GM11168 (cell line): ENCODE data around the gene VPS13C.

Source experiments
- in situ Hi-C: fragments of 300-500 bp; cut with MboI; formaldehyde crosslinking; loops from one replicate; pipeline ENCODE4 v1.12.0; 2022; ENCODE audit warnings: low sequenced_read_pairs; ENCODE audit not compliant: unreplicated experiment

Gene VPS13C

GRCh38 chr15:61946778-61947177 is 113.5 kb downstream of the VPS13C start:
- in situ Hi-C loops, result no loop called here

- in situ Hi-C loops, result no loop called here
These were observed 116.3 kb downstream of the VPS13C start for GRCh38 chr15:61943992-61944391.

DNA sequence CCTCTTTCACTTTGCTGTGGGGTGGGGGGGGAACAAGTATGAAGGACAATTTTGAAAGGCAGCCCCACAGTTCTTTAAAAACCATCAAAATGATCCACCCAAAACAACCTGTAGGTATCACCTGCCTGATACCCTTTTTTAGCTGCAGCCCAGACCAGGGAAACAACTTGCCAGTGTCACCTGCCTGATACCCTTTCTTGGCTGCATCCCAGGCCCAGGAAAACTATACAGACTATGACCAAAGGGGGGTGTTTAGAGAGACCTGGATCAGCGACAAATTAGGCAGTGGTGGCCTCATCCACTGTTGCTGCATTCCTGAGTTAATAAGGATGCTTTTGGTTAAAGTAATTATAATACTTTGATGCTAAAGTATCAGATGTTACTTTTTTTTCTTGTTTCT is 122.0 kb downstream of the VPS13C start:
- in situ Hi-C loops, result no loop called here

DNA sequence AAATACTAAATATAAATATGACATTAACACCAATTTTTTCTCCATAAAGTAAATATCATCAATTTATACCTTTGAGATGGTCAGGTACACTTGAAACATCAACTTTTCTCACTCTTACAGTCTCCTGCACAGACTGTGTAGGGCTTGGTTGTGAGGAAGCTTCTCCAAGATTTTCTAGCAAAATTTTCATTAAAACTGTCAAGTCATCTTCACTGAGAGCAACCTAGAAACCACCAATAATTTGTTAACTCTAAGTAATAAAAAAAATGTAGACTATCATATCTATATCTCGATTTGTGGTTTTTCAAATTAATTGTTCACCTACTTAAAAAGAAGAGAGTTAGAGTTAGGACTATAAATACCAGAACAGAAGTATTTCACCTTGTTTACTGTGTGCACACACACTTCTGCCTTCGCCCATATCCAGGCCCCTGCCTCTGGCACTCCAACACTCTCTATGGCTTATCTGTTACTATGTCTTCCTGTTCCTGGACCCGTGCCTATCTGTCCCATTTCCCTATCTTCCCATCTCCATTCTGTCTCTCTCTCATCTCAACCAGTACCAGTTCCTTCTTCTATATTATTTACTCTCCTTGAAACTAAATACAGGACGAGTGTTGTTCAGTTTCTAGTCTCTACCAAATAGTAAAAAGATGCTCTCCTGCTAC is 123.6 kb downstream of the VPS13C start:
- in situ Hi-C loops, result no loop called here

DNA sequence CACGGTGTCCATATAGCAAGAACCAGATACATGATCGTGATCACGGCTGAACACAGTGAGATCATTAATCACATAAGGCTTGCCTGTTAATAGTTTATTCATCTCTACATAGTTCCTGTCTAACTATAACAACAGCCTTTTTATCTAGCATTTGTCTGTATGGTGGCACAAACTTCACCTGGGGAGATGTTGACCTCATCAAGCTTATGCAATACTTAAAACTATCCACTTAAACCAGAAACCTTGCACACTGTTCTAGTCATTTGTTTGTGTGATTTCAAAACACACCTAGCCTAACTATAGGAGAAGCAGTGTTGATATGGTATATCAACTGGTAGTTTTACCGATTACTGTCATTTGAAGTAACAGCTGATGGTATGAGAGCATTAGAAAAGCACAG is 124.8 kb downstream of the VPS13C start:
- in situ Hi-C loops, result no loop called here

DNA sequence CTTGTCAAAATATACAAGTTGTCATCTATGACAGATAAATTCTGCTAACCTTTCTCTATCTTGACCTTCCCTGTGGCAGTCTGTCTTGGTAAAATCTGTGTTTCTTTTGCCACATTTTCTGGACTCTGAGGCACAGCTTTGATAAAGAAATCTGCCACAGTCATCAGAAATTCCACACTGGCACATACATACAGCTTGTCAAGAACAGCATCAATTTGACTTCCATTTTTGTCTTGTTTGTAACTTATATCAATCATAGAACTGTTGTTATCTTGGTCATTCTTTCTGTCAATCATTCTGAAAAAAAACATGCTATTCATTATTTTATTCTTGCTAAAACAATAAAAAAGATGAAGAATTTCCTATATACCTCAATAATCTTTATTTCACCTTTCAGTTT is 130.8 kb downstream of the VPS13C start:
- in situ Hi-C loops, result no loop called here

DNA sequence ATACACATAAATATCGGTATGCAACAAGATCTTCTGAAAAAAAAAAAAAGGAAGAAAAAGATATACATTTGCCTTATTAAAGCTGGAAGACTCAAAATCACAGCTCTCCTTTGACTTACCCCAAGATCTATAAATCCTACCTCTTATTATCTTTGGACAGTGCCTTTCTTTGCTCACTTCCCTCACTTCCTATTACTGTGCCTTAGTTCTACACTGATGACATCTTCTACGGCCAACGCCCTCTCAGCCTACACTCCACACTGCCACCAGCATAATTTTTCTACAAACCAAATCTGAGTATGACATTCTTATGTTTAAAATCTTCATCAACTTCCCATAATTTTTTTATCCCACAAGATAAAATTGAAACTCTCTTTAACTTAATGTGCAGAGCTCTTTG is 137.1 kb downstream of the VPS13C start:
- in situ Hi-C loops, result no loop called here

DNA sequence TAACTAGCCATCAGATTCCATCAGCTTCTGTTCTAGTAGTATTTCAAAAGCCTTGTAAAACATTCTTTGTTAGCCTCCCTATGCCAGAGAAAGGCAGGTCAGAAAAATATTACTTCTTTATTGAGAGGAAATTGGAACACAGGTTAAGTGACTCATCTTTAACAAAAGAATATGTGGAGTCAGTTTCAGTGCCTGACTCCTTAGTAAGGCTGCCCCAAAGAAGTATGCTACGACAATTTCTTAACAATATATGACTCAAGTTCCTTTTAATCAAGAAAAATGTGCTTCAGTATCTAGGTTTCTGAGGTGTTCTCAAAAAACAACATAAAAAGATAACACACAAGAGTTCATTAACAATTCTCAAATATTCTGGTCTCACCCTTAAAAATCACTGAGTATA is 139.2 kb downstream of the VPS13C start:
- in situ Hi-C loops, result no loop called here

- in situ Hi-C loops, result no loop called here
These were observed 142.8 kb downstream of the VPS13C start for GRCh38 chr15:61917457-61917856.

- in situ Hi-C loops, result no loop called here
These were observed 144.1 kb downstream of the VPS13C start for GRCh38 chr15:61916104-61916503.

DNA sequence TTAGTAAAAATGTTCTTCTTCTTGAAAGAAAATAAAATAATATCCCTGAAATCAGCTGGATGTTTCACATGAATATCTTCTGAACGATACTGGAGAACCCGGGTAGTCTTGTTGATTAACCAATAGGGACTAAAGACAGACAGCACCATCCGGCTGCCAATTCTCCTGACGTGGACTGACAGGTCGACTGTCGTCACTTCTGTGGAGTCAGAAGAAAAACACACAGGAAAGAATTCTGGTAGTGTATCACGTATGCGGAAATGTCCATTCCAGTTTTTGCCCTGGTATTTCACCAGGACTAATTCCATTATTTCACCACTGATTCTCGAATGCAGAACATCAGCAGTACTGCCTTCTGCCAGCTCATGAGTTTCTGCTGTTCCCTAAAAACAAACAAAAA is 144.6 kb downstream of the VPS13C start:
- in situ Hi-C loops, result no loop called here

- in situ Hi-C loops, result no loop called here
These were observed 149.3 kb downstream of the VPS13C start for GRCh38 chr15:61910839-61911369.

- in situ Hi-C loops, result no loop called here
These were observed 152.0 kb downstream of the VPS13C start for GRCh38 chr15:61908241-61908640.

DNA sequence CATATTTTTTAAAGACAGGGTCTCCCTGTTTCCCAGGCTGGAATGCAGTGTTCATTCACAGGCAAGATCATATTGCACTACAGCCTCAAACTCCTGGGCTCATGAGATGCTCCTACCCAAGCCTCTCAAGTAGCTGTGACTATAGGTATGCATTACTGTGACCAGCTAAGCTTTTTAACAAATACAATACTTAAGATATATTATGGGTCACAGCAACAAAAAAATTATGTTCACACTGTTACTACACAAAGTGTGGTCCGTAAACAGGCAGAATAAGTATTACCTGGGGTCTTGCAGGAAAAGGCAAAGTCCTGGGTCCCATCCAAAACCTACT is 152.5 kb downstream of the VPS13C start:
- in situ Hi-C loops, result no loop called here

GRCh38 chr15:61906961-61907752 is 153.1 kb downstream of the VPS13C start:
- in situ Hi-C loops, result no loop called here

DNA sequence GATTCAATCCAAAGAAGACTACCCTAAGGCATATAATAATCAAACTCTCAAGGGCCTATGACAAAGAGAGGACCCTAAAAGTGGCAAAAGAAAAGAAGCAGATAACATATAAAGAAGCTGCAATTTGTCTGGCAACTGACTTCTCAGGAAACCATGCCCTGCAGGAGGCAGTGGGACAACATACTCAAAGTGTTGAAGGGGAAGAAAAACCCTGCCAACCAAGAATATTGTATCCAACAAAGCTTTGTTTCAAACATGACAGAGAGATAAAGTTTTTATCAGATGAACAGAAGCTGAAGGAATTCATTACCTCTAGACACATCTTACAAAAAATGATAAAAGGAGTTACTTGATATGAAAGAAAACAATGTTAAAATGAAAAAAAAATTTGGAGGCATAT is 167.1 kb downstream of the VPS13C start:
- in situ Hi-C loops, result no loop called here

- in situ Hi-C loops, result no loop called here
These were observed 168.1 kb downstream of the VPS13C start for GRCh38 chr15:61892140-61892539.

GRCh38 chr15:61890106-61890505 is 170.1 kb downstream of the VPS13C start:
- in situ Hi-C loops, result no loop called here

DNA sequence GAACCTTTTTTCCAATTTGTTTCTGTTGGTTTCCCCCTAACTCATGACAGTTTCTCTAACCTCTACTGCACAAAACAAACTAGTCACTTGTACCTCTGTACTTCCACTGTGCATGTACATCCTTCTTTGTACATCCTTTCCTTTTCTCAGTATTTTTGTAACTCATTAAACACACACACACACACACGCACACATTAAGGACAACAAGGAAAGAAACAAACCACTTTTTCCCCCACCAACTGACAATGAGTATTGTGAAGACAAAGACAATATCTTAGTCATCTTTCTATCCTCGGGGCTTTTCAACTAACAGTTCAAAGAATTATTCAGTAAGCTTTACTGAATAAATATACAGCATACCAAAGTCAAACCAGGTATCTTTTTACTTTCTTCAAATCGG is 170.5 kb downstream of the VPS13C start:
- in situ Hi-C loops, result no loop called here

DNA sequence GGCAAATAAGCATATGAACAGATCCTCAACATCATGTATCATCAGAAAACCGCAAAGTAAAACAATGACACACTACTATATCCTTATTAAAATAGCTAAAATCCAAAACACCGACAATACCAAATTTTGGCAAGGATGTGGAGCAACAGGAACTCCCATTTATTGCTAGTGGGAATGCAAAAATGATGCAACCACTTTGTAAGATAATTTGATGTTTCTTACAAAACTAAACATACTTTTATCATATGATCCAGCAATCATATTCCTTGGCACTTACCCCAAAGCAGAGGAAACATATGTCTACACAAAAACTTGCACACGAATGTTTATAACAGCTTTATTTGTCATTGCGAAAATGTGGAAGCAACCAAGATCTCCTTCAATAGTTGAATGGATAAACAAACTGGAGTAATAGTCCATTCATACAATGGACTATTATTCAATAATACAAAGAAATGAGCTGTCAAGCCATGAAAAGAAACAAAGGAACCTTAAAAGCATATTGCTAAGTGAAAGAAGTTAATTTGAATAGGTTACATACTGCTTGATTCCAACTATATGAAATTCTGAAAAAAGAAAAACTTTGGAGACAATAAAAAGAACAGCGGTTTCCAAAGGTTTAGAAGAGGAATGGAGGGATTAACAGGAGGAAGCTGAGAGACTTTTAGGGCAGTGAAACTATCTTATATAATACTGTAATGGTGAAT is 172.0 kb downstream of the VPS13C start:
- in situ Hi-C loops, result no loop called here

GRCh38 chr15:61880084-61880483 is 180.2 kb downstream of the VPS13C start:
- in situ Hi-C loops, result no loop called here
